Calu3 (cell line): ENCODE results near the gene DDX41. TPM values are rescaled to one million over a fixed set of nuclear protein-coding genes. Genes with fewer than 3 reads are reported as not detected.

Source experiments
- BruUV-seq: library from RNA; stranded (reverse); fragments of 400-500 nt; replicated peaks from 2 replicates; lab custom pipeline; 2021; lab: Mats Ljungman, UMichigan
- CTCF ChIA-PET: fragments of 300-600 bp; sonication (Branson Sonifier 250); formaldehyde crosslinking; loops from one replicate; lab custom pipeline; 2022; ENCODE audit warnings: antibody characterized with exemption; lab: Charles Lee
- DNase-seq: peaks from one replicate; pipeline ENCODE4 v3.0.0; 2022
- H3K27ac Mint-ChIP-seq: one replicate; pipeline ENCODE4 v1.8.0; 2022; ENCODE audit warnings: mixed read lengths; ENCODE audit not compliant: unreplicated experiment
- H3K27me3 Mint-ChIP-seq: one replicate; pipeline ENCODE4 v1.8.0; 2022; ENCODE audit warnings: mixed read lengths; ENCODE audit not compliant: unreplicated experiment
- H3K36me3 Mint-ChIP-seq: one replicate; pipeline ENCODE4 v1.8.0; 2022; ENCODE audit warnings: mild to moderate bottlenecking, moderate library complexity, mixed read lengths; ENCODE audit not compliant: insufficient read depth, unreplicated experiment
- H3K4me1 Mint-ChIP-seq: one replicate; pipeline ENCODE4 v1.8.0; 2022; ENCODE audit warnings: mild to moderate bottlenecking, low read depth, mixed read lengths; ENCODE audit not compliant: unreplicated experiment
- H3K4me3 Mint-ChIP-seq: one replicate; pipeline ENCODE4 v1.8.0; 2022; ENCODE audit warnings: mild to moderate bottlenecking, low read depth, moderate library complexity, mixed read lengths; ENCODE audit not compliant: unreplicated experiment
- H3K9me3 Mint-ChIP-seq: one replicate; pipeline ENCODE4 v1.8.0; 2022; ENCODE audit warnings: low read depth, mixed read lengths; ENCODE audit not compliant: unreplicated experiment
- intact Hi-C: fragments of 100-400 bp; cut with micrococcal nuclease; formaldehyde crosslinking; loops from one replicate; pipeline ENCODE4 v1.10.0; 2022; ENCODE audit not compliant: unreplicated experiment
- total RNA-seq: library from RNA; stranded (reverse); gene quantifications from 2 replicates; pipeline ENCODE4 v1.2.3, GENCODE V29; 2022
- TF ChIP-seq, protein P1 (sequence below): fragments of 200-600 bp; IDR thresholded peaks from one replicate; pipeline ENCODE4 v1.8.0; 2022; ENCODE audit warnings: antibody characterized with exemption; ENCODE audit not compliant: unreplicated experiment

DDX41 gene
- total RNA-seq, 1 experiment from 2014 or later: 101 TPM

DNA sequence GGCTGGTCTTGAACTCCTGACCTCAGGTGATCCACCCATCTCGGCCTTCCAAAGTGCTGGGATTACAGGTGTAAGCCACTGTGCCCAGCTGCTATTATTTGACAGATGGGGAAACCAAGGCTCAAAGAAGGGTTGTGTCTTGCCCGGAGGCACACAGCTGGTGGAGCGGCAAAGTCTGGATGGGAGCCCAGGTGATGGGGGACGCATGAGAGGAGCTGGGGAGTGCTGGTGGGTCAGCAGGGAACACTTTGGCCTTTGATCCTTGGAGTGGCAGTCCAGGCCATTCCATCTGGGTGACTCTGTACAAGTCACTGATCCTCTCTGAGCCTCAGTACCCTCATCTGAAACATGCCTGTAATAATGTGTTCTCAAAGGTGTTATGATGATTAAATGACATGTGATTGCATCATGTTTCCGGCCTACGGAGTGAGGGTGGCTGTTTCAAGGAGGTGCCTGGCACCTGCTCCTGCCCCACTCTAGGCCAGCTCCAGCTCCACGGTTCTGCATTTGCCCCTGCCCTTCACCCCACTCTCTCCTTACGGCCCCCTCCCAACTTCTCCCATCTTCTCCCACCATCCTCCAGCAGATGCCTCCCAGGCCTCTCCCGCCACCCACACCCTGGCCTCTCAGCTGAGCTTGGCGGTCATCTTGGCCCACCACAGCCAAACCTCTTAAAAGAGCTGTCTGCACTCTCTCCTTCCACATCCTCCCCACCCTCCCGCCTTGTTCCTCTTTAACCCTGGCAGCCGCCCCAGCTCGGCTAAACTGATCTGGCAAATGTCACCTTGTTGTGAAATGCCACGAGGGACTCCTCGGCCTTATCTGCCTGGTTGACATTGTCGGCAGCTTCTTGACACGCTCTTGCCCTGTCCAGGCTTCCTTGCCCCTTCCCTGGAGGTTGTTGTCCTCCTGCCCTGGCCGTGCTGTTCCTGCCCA, 37.8 kb downstream of the DDX41 start:
- no peaks in the 10 kb centered on the region for H3K27me3 Mint-ChIP-seq
- H3K36me3 Mint-ChIP-seq: peaks cover 87% of the 10 kb centered on the region
- BruUV-seq: no TSS peak
- intact Hi-C loops: no loop called here
- no peak for DNase-seq
- CTCF ChIA-PET: interaction anchor here (0.7 to 1.7 kb wide), 2 partner anchors 15 to 17 kb away, joined by 3 read pairs; no protein-coding TSS in a partner anchor
- H3K27ac Mint-ChIP-seq: peak overlapping the region; percentile 73
- peaks cover 28% of the 10 kb centered on the region for H3K4me1 Mint-ChIP-seq
- H3K9me3 Mint-ChIP-seq: no peaks in the 10 kb centered on the region
- H3K4me3 Mint-ChIP-seq: no peak overlapping the region
- TF ChIP-seq, protein P1, sequence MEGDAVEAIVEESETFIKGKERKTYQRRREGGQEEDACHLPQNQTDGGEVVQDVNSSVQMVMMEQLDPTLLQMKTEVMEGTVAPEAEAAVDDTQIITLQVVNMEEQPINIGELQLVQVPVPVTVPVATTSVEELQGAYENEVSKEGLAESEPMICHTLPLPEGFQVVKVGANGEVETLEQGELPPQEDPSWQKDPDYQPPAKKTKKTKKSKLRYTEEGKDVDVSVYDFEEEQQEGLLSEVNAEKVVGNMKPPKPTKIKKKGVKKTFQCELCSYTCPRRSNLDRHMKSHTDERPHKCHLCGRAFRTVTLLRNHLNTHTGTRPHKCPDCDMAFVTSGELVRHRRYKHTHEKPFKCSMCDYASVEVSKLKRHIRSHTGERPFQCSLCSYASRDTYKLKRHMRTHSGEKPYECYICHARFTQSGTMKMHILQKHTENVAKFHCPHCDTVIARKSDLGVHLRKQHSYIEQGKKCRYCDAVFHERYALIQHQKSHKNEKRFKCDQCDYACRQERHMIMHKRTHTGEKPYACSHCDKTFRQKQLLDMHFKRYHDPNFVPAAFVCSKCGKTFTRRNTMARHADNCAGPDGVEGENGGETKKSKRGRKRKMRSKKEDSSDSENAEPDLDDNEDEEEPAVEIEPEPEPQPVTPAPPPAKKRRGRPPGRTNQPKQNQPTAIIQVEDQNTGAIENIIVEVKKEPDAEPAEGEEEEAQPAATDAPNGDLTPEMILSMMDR: no peak

GRCh38 chr5:177477701-177478477, 38.9 kb downstream of the DDX41 start:
- H3K4me3 Mint-ChIP-seq: no peak overlapping the region
- peak overlapping the region; percentile 73 for H3K27ac Mint-ChIP-seq
- no peak for DNase-seq
- H3K9me3 Mint-ChIP-seq: no peaks in the 10 kb centered on the region
- intact Hi-C loops: no loop called here
- H3K27me3 Mint-ChIP-seq: no peaks in the 10 kb centered on the region
- H3K4me1 Mint-ChIP-seq: peaks cover 25% of the 10 kb centered on the region
- no TSS peak for BruUV-seq
- TF ChIP-seq, protein P1: no peak
- H3K36me3 Mint-ChIP-seq: peaks cover 85% of the 10 kb centered on the region
- CTCF ChIA-PET: interaction anchor here (0.6 to 1.9 kb wide), 6 partner anchors 16 to 446 kb away, joined by 3 to 8 read pairs (median 3); no protein-coding TSS in a partner anchor

GRCh38 chr5:177476531-177477233, 40.1 kb downstream of the DDX41 start:
- no TSS peak for BruUV-seq
- Mint-ChIP-seq H3K36me3 (peaks cover 85% of the 10 kb centered on the region), H3K27ac (peak overlapping the region; percentile 32), H3K27me3 (no peaks in the 10 kb centered on the region), H3K9me3 (no peaks in the 10 kb centered on the region), H3K4me3 (no peak overlapping the region), H3K4me1 (peaks cover 25% of the 10 kb centered on the region)
- intact Hi-C loops: no loop called here
- no peak for DNase-seq
- TF ChIP-seq, protein P1: no peak
- CTCF ChIA-PET: interaction anchor here (1.9 kb wide), 1 partner anchor 19 kb away, joined by 6 read pairs; no protein-coding TSS in a partner anchor
